Renal pelvis (tissue), 4 donors: ENCODE results near the gene SNED1. TPM values are rescaled to one million over a fixed set of nuclear protein-coding genes. Genes with fewer than 3 reads are reported as not detected.
A peak's percentile ranks its signal among the peaks of the same experiment; 100 is the strongest.

Experiments used
- DNase-seq: peaks from one replicate; pipeline ENCODE4 v3.0.0-alpha.2; 2013
- polyA plus RNA-seq, 3 donors: library from polyadenylated mRNA; unstranded; fragments of 120-200 nt; gene quantifications; one replicate each; pipeline ENCODE4 v1.2.1, GENCODE V29; 2013; ENCODE audit not compliant: insufficient read length in 3 of 3

The SNED1 gene
- polyA plus RNA-seq, 3 donors = 7.6 to 11.0 (median 10.6) TPM

GRCh38 chr2:241047253-241048010, 49.0 kb downstream of the SNED1 start:
- DNase-seq = no peak

DNA sequence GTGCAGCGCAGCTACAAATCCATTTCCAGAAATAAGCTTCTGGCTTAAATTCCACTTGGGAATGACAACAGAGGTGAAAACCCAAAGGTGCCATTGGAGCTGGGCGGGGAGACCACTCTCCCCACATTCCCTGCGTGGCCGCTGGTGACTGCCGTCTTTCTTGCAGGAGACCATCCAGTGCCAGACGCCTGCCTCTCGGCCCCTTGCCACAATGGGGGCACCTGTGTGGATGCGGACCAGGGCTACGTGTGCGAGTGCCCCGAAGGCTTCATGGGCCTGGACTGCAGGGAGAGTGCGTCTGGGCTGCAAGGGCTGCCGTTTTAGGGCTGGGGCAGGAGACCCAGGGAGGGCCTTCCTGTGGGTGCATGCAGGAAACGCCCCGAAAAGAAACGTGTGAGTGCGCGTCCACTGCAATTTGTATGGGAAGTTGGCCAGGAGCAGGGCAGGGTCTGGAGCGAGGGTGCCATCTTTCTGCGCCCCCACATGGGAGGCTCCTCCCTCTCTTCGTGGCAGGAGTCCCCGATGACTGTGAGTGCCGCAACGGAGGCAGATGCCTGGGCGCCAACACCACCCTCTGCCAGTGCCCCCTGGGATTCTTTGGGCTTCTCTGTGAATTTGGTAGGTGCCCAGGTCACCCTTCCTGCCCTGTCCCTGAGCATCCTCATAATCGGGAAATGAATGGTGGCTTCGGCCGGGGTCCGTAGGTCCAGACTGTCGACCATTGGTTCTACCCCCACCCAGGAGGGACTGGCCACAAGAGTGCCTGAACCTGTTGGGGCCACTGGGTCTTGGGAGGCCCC, 49.9 kb downstream of the SNED1 start:
- DNase-seq = no peak

GRCh38 chr2:241048949-241049343, 50.5 kb downstream of the SNED1 start:
- DNase-seq = no peak

DNA sequence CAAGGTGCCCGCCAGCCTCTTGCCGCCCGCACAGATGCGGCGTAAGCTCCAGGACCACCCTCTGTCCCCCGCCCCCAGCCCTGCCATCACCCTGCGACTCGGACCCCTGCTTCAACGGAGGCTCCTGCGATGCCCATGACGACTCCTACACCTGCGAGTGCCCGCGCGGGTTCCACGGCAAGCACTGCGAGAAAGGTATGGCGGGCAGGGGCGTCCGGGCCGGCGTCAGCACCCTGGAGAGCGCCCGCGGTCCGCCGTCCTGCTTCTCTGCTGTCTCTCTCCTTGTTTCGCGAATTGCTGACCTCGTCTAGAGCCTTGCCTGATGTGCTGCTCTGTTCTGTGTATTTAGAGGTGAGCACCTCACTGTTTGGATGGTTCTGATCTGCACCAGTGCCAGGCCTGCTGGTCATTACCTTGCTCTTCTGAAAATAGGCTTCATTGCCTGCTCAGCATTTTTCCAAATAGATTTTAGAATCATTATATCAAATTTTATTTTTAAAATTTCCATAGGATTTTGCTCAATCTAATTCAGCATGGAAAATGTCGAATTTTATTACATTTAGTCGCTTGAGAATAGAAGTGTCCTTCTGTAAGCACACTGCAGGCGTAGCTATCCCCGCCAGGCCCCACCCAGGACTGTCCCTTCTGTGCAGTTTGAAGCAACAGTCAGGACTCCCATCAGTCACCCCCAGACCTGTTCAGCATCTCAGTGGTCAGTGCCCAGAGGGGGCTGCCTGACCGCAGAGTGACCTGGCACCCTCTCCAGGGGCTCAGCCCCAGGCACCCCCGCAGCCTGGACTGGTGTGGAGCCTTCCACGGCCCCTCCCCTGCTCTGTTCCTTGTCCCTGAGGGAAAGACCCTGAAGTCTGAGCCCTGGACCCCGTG, 51.6 kb downstream of the SNED1 start:
- DNase-seq = peak; percentile 45

GRCh38 chr2:241050624-241051577, 52.5 kb downstream of the SNED1 start:
- DNase-seq = no peak

GRCh38 chr2:241051578-241052487, 53.4 kb downstream of the SNED1 start:
- DNase-seq = no peak

DNA sequence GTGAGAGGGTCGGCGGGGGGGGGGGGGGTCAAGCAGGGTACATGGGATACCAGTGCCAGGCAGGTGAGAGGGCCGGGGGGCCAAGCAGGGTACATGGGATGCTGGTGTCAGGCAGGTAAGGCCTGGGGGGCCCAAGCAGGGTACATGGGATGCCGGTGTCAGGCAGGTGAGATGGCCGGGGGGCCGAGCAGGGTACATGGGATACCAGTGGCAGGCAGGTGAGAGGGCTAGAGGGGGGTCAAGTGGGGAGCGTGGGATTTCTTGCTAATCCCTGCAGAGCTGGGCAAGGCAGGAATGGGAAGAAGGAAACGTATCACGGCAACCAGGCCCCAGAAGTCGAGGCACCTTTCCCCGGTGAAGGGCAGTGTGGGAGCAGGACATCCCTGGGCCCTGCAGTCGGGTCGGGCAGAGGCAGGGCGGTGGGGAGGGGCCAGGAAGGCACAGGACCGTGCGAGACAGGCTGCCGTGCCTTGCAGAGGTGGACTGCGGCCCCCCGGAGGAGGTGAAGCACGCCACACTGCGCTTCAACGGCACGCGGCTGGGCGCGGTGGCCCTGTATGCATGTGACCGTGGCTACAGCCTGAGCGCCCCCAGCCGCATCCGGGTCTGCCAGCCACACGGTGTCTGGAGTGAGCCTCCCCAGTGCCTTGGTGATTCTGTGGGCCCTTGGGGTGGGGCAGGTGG, 54.4 kb downstream of the SNED1 start:
- DNase-seq = no peak

DNA sequence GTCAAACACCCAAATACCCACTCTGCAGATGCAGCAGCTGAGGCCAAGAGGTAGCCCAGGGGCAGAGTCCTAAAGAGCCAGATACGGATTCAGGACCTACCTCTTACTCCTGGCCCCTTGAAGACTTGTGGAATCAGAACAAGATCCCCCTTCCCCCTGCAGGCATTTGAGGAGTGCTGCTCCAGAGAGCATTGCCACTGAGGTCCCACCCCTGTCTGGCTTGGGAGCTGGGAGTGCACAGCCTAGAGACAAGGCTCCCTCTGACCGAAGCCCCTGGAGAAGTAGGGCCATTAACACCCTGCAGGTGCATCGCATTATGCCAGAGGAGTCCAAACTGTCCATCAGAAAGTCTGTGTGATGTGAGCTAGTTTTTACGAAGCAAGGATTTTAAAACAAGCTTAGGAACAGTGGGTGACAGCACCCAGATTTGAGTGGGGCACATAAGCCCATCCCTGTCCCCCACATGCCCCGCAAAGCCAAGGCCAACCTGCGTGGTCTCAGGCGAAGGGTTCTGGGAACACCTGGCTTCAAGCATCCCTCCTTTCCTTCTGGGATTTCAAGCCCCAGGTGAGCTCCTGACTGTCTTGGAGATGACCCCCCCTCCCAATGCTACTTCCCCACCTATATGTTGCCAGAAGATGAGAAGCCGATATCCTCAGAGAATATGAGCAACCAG, 55.3 kb downstream of the SNED1 start:
- no peak for DNase-seq

DNA sequence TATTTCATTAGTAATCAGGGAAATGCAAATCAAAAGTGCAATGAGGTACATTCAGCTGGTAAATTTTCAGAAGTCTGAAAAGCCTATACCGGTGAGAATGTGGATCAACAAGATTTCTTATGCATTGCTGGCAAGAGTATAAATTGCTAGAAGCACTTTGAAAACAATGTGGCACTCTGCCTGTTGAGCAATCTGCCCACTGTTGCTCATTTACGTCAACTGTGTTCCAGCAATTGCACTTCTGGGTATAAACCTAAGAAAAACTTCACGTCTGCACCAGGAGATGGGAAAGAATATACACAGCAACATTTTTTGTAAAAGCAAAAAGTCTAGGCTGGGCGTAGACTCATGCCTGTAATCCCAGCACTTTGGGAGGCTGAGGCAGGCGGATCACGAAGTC, 62.9 kb downstream of the SNED1 start:
- DNase-seq = no peak

GRCh38 chr2:241062389-241063092, 64.1 kb downstream of the SNED1 start:
- DNase-seq = no peak

DNA sequence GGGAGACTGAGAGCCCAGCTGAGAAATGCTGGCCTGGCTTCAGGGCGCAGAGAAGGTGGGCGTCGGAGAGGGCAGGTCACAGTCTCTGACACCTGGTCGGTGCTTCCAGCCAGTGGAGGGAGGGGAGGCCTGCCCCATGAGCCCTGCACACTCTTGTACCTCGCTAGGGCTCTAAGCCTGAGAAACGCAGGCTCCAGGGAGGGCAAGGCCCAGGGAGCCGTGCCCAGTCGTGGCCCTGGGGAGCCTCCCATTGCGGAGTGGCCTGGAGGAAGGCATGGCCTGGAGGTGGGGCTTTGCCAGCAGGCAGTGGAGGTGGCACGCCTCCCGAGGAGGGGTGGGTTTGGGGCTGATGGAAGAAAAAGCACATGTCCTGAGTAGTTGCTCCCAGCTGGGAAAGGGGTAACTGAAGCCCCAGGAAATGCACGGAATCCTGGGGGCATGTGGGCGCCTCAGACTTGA, 64.7 kb downstream of the SNED1 start:
- DNase-seq = no peak

DNA sequence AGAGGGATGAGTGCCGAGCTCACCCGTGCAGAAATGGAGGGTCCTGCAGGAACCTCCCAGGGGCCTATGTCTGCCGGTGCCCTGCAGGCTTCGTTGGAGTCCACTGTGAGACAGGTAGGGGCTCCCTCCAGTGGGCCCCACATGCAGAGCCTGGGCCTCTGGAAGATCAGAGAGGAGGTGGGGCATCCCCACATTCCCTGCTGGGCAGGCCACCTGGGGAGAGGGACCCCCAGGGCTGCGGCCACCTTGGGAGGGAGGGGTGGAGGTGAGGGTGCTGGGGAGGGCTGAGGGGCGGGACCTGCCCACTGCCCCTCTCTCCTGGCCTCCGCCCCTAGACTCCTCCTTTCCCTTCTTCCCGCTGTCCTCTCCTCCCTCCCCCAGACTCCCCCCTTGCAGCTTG, 65.2 kb downstream of the SNED1 start:
- DNase-seq = no peak

DNA sequence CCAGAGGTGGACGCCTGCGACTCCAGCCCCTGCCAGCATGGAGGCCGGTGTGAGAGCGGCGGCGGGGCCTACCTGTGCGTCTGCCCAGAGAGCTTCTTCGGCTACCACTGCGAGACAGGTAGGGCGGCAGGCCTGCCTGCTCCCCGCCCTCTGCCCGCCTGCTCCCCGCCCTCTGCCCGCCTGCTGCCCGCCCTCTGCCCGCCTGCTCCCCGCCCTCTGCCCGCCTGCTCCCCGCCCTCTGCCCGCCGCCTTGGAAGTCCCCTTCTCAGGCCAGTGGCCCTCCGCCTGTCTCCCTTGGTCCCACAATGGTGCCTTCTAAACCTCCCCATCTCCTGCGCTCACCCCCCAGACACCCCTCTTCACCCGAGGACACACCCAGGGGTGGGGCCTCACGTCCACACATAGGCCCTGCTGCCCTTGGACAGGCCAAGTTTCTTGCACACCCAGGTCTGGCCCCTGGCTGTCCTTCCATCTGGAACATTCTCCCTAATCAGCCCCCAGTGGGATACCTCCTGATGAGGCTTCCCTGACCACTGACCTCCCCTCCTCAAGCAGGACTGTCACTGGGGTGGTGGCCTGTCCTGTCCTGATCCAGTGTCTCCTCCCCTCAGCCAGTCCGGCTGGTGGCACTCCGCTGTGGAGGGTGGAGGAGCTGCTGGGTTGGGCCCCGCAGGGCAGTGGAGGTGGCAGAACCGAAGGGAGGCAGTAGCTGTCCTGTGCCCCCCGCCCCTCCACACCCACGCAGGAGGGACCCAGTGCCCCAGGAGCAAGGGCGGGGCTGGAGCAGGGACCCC, 65.8 kb downstream of the SNED1 start:
- no peak for DNase-seq

DNA sequence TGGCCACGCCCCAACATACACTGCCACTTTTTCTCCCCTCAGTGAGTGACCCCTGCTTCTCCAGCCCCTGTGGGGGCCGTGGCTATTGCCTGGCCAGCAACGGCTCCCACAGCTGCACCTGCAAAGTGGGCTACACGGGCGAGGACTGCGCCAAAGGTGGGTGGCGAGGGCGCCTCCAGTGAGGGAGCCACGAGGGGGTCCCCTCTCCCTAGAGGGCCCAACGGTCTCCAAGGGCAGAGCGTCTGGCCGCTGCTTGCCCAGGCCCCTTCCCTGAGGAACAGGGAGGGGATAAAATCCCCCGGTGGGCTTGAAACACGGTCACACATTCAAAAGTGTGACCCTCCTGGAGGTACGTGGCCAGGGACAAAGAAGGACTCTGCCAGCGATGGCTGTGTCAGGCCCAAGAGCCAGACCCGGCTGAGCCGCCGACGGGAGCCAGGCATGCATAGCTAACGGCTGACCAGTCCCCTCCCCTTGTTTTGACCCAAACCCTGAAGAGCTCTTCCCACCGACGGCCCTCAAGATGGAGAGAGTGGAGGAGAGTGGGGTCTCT, 66.5 kb downstream of the SNED1 start:
- DNase-seq = no peak

GRCh38 chr2:241065355-241065803, 67.0 kb downstream of the SNED1 start:
- DNase-seq = no peak

- DNase-seq = no peak
These were observed 67.9 kb downstream of the SNED1 start for GRCh38 chr2:241066171-241066892.
